Endothelial cell (in vitro differentiated cells): ENCODE measurements around the gene AQP1. TPM values are rescaled to one million over a fixed set of nuclear protein-coding genes. Genes with fewer than 3 reads are reported as not detected.

Experiments
- DNase-seq: peaks from one replicate; pipeline ENCODE4 v3.0.0; 2021; ENCODE audit warnings: low spot score
- H3K27ac Mint-ChIP-seq: one replicate; pipeline ENCODE4 v1.8.0; 2021; ENCODE audit warnings: mixed read lengths, inconsistent platforms; ENCODE audit not compliant: unreplicated experiment
- H3K27me3 Mint-ChIP-seq: one replicate; pipeline ENCODE4 v1.8.0; 2021; ENCODE audit warnings: mild to moderate bottlenecking, moderate library complexity, mixed read lengths, inconsistent platforms; ENCODE audit not compliant: unreplicated experiment
- H3K36me3 Mint-ChIP-seq: one replicate; pipeline ENCODE4 v1.8.0; 2021; ENCODE audit warnings: mild to moderate bottlenecking, low read depth, mixed read lengths, inconsistent platforms; ENCODE audit not compliant: unreplicated experiment
- H3K4me1 Mint-ChIP-seq: one replicate; pipeline ENCODE4 v1.8.0; 2021; ENCODE audit warnings: mild to moderate bottlenecking, mixed read lengths, inconsistent platforms; ENCODE audit not compliant: unreplicated experiment
- H3K4me3 Mint-ChIP-seq: one replicate; pipeline ENCODE4 v1.8.0; 2021; ENCODE audit warnings: mild to moderate bottlenecking, mixed read lengths, inconsistent platforms; ENCODE audit not compliant: unreplicated experiment
- H3K9me3 Mint-ChIP-seq: one replicate; pipeline ENCODE4 v1.8.0; 2021; ENCODE audit warnings: mixed read lengths, inconsistent platforms; ENCODE audit not compliant: unreplicated experiment
- CTCF ChIP-seq: fragments of 200-600 bp; sonication (generic); IDR thresholded peaks from one replicate; pipeline ENCODE4 v1.5.0; 2021; ENCODE audit warnings: antibody characterized with exemption; ENCODE audit not compliant: unreplicated experiment
- total RNA-seq: library from RNA; stranded (reverse); fragmentation: NEBNext Ultra II Directional; extraction: Animal tissue kit (Norgen Biotek cat#: 25700); gene quantifications from one replicate; pipeline ENCODE4 v1.2.1, GENCODE V29; 2021; ENCODE audit not compliant: unreplicated experiment

Gene AQP1
- total RNA-seq, 1 donor from 2014 or later = 2.7 TPM

GRCh38 chr7:30931929-30932540 lies 20.4 kb downstream of the AQP1 start:
- H3K4me1 Mint-ChIP-seq = peaks cover 8% of the 10 kb centered on the region
- DNase-seq = no peak
- peaks cover 15% of the 10 kb centered on the region for H3K27me3 Mint-ChIP-seq
- no peaks in the 10 kb centered on the region for H3K36me3 Mint-ChIP-seq
- no peak overlapping the region for H3K4me3 Mint-ChIP-seq
- TF ChIP-seq CTCF = no peak
- no peaks in the 10 kb centered on the region for H3K9me3 Mint-ChIP-seq
- no peak overlapping the region for H3K27ac Mint-ChIP-seq

GRCh38 chr7:30932562-30932961 lies 20.9 kb downstream of the AQP1 start:
- Mint-ChIP-seq H3K9me3 (no peaks in the 10 kb centered on the region), H3K27me3 (peaks cover 15% of the 10 kb centered on the region), H3K27ac (no peak overlapping the region), H3K4me1 (peaks cover 8% of the 10 kb centered on the region), H3K4me3 (no peak overlapping the region), H3K36me3 (no peaks in the 10 kb centered on the region)
- no peak for DNase-seq
- no peak for TF ChIP-seq CTCF

DNA sequence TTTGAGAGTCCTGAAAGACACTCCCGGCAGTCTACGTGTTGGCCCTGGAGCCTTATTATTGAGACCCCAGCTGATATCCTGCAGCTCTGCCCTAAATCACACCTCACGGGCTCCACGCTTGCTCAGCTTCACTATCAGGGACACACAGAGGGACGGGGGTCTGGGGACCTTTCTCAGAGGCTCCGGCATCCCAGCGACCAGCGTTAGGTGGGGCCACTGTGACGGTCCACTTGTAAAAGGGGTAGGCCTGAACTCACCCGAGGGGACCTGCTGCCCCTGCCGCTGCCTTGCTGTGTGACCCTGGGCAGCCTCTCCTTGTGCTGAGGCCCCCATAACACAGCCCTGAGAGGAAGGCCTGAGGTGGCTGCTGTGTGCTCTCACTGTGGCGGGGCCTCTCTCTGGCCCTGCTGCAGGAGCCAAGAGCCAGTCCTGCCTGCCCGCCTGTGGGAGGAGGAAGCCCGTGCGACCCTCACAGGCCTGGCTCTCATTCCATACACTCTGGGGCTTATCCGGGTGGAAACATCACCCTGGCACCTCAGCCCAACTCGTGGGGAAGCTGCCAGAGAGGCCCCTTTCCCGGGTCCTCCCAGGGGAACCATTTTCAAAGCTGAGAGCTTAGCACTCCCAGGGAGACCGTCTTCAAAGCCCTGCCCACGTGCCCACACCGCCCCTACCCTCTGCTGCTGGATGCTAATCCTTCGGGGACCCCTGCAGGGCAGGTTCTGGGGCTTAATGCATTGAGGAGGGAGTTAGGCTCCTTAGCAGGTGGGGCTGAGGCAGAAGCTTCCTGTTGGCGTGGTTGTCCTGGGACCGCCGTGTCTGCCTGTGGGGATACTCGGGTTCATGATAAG lies 21.7 kb downstream of the AQP1 start:
- peaks cover 15% of the 10 kb centered on the region for H3K27me3 Mint-ChIP-seq
- H3K4me1 Mint-ChIP-seq = peaks cover 8% of the 10 kb centered on the region
- H3K4me3 Mint-ChIP-seq = no peak overlapping the region
- DNase-seq = no peak
- no peaks in the 10 kb centered on the region for H3K9me3 Mint-ChIP-seq
- no peaks in the 10 kb centered on the region for H3K36me3 Mint-ChIP-seq
- H3K27ac Mint-ChIP-seq = no peak overlapping the region
- no peak for TF ChIP-seq CTCF

- H3K4me3 Mint-ChIP-seq = no peak overlapping the region
- H3K4me1 Mint-ChIP-seq = peaks cover 8% of the 10 kb centered on the region
- no peaks in the 10 kb centered on the region for H3K36me3 Mint-ChIP-seq
- DNase-seq = no peak
- no peaks in the 10 kb centered on the region for H3K9me3 Mint-ChIP-seq
- H3K27me3 Mint-ChIP-seq = peaks cover 13% of the 10 kb centered on the region
- no peak for TF ChIP-seq CTCF
- H3K27ac Mint-ChIP-seq = no peak overlapping the region
Measured at GRCh38 chr7:30934225-30934624, 22.6 kb downstream of the AQP1 start.
